HEK293 (cell line): ENCODE data around the gene DOP1A.

Experiments
- REST ChIP-seq: fragments of 450-650 bp; formaldehyde crosslinking; IDR thresholded peaks from 2 replicates; pipeline ENCODE4 v1.5.1; 2016; ENCODE audit warnings: missing biosample characterization, missing genetic modification characterization
- TCF7L2 ChIP-seq: IDR thresholded peaks from 2 replicates; pipeline ENCODE4 v1.6.1; 2011; ENCODE audit warnings: low read depth, mild to moderate bottlenecking, inconsistent platforms, low read length, moderate library complexity, borderline replicate concordance
- ZNF510 ChIP-seq: fragments of 450-650 bp; formaldehyde crosslinking; IDR thresholded peaks from 2 replicates; pipeline ENCODE4 v1.5.1; 2018; ENCODE audit warnings: mild to moderate bottlenecking, missing genetic modification characterization, missing biosample characterization; ENCODE audit not compliant: insufficient replicate concordance

DNA sequence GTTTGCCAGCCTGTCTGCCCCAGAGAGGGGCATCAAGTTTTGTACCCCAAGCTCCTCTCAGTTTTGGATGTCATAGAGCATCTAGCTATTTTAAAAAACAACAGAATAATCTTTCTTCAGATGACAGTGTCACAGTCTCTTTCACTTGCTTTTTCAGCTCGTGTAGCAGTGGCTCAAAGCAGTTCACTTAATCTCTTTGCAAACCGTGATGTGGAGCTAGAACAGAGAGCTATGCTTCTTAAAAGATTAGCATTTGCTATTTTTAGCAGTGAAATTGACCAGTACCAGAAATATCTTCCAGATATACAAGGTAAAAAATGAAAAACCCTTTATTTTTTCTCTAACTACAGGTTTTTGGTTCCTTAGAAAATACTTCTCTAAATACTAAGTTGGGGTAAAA, 88.3 kb downstream of the DOP1A start:
- TF ChIP-seq REST (tag by site-specific recombination) (no peak), TCF7L2 (no peak), ZNF510 (no peak)
